ENCODE measurements around the gene TMEM88. TPM values are rescaled to one million over a fixed set of nuclear protein-coding genes. Genes with fewer than 3 reads are reported as not detected.

Gene TMEM88
- total RNA-seq, 1 experiment from 2014 or later, result 11.3 TPM

DNA sequence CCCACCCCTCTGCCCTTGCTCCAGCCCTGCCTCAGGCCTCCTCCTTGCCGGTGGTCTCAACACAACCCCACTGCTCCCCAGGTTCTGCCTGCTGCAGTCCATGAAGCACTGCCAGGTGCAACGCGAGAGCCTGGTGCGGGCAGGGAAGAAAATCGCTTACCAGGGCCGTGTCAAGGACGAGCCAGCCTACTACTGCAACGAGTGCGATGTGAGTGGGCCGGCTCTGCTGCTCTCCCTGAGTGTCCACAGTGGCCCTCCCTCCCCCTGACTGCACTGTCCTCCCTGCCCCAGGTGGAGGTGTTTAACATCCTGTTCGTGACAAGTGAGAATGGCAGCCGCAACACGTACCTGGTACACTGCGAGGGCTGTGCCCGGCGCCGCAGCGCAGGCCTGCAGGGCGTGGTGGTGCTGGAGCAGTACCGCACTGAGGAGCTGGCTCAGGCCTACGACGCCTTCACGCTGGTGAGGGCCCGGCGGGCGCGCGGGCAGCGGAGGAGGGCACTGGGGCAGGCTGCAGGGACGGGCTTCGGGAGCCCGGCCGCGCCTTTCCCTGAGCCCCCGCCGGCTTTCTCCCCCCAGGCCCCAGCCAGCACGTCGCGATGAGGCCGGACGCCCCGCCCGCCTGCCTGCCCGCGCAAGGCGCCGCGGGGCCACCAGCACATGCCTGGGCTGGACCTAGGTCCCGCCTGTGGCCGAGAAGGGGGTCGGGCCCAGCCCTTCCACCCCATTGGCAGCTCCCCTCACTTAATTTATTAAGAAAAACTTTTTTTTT is 1.8 kb upstream of the TMEM88 start:
- no peak overlapping the region for H4K5ac ChIP-seq (ENCODE audit: insufficient read length, low read depth, low read length)
- no peak overlapping the region for H3K56ac ChIP-seq (ENCODE audit: insufficient read length, low read depth, low read length)
- H3K9me3 Mint-ChIP-seq, result 0 out of 5 replicates have a peak, but pooled peaks cover 0 to 3% of the 10 kb centered on the region in 2 experiments
- peaks cover 30% of the 10 kb centered on the region for H3K23me2 ChIP-seq (ENCODE audit: insufficient read length, low read depth, low read length, poor library complexity, severe bottlenecking)
- H3K4me2 ChIP-seq (ENCODE audit: insufficient read depth, insufficient read length, low read length), result peak overlapping the region; percentile 35
- peaks cover 16 to 31% of the 10 kb centered on the region in 2 experiments for H3K4me1 Mint-ChIP-seq
- H3K27ac Mint-ChIP-seq, result no peak overlapping the region
- H3K14ac ChIP-seq (ENCODE audit: insufficient read depth, low read length), result no peak overlapping the region
- H2BK5ac ChIP-seq (ENCODE audit: insufficient read length, low read length), result no peak overlapping the region
- H2BK120ac ChIP-seq (ENCODE audit: low read depth, low read length, poor library complexity, severe bottlenecking), result no peak overlapping the region
- H2BK12ac ChIP-seq (ENCODE audit: insufficient read length, low read depth, low read length), result no peak overlapping the region
- no peak overlapping the region for H2BK20ac ChIP-seq (ENCODE audit: low read depth, low read length, poor library complexity, severe bottlenecking)
- H3K4me1 ChIP-seq (ENCODE audit: insufficient read depth, low read length), result no peaks in the 10 kb centered on the region; the same call in 1 of the 2 replicates
- DNase-seq, result peak; percentile 72
- no peak overlapping the region for H2AFZ ChIP-seq (ENCODE audit: low read length)
- no peak overlapping the region for H3K23ac ChIP-seq (ENCODE audit: insufficient read length, low read depth, low read length)
- no peaks in the 10 kb centered on the region for H4K20me1 ChIP-seq (ENCODE audit: control insufficient read depth, insufficient read depth, insufficient read length)
- no peak overlapping the region for H4K91ac ChIP-seq (ENCODE audit: insufficient read length, low read depth, low read length)
- no peak overlapping the region for H3T11ph ChIP-seq (ENCODE audit: low read length)
- H3K18ac ChIP-seq (ENCODE audit: insufficient read length, low read depth, low read length), result no peak overlapping the region
- H3K9ac ChIP-seq (ENCODE audit: extremely low read depth, insufficient read length, low read length), result no peak overlapping the region
- peaks cover 0 to 38% (median 24%) of the 10 kb centered on the region in 3 experiments; a peak in 4 of 7 replicates for H3K36me3 Mint-ChIP-seq (ENCODE audit: insufficient read depth in 1 of 3, low read depth in 3 of 3)
- WGBS (ENCODE audit: extremely low coverage, insufficient read length, low lambda C conversion rate), result no CpG with 5 or more reads among the region's 51 CpGs
- H3K79me1 ChIP-seq (ENCODE audit: insufficient read depth, low read depth, low read length, poor library complexity, severe bottlenecking), result no peaks in the 10 kb centered on the region
- peaks cover 18% of the 10 kb centered on the region for H3K27me3 Mint-ChIP-seq (ENCODE audit: low read depth)
- peak overlapping the region in 1 of 2 experiments; percentile 40; a peak in 1 of 5 replicates for H3K4me3 Mint-ChIP-seq
- TF ChIP-seq, protein P1, sequence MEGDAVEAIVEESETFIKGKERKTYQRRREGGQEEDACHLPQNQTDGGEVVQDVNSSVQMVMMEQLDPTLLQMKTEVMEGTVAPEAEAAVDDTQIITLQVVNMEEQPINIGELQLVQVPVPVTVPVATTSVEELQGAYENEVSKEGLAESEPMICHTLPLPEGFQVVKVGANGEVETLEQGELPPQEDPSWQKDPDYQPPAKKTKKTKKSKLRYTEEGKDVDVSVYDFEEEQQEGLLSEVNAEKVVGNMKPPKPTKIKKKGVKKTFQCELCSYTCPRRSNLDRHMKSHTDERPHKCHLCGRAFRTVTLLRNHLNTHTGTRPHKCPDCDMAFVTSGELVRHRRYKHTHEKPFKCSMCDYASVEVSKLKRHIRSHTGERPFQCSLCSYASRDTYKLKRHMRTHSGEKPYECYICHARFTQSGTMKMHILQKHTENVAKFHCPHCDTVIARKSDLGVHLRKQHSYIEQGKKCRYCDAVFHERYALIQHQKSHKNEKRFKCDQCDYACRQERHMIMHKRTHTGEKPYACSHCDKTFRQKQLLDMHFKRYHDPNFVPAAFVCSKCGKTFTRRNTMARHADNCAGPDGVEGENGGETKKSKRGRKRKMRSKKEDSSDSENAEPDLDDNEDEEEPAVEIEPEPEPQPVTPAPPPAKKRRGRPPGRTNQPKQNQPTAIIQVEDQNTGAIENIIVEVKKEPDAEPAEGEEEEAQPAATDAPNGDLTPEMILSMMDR (conservative IDR thresholded peaks at IDR 0.05), result no peak
- H3K4ac ChIP-seq (ENCODE audit: low read depth, low read length), result no peak overlapping the region
- H3K27me3 ChIP-seq (ENCODE audit: insufficient read depth, low read length), result peaks cover 30% of the 10 kb centered on the region; the same call in 1 of the 2 replicates
- no peak overlapping the region for H2AK5ac ChIP-seq (ENCODE audit: insufficient read length, low read length)
- H4K8ac ChIP-seq (replicated peaks; ENCODE audit: insufficient read length, low read depth, low read length), result no peak overlapping the region
- no peak overlapping the region for H3K27ac ChIP-seq (ENCODE audit: insufficient read length, low read depth, low read length)
- H3K9me3 ChIP-seq (ENCODE audit: control insufficient read depth, low read depth, low read length), result no peaks in the 10 kb centered on the region
- H2BK15ac ChIP-seq (ENCODE audit: low read depth, low read length), result no peak overlapping the region
- no peaks in the 10 kb centered on the region for H3K79me2 ChIP-seq (ENCODE audit: insufficient read depth, low read length)
